Measurements from ENCODE around the gene UBE2H.
A peak's percentile ranks its signal among the peaks of the same experiment; 100 is the strongest.

DNA sequence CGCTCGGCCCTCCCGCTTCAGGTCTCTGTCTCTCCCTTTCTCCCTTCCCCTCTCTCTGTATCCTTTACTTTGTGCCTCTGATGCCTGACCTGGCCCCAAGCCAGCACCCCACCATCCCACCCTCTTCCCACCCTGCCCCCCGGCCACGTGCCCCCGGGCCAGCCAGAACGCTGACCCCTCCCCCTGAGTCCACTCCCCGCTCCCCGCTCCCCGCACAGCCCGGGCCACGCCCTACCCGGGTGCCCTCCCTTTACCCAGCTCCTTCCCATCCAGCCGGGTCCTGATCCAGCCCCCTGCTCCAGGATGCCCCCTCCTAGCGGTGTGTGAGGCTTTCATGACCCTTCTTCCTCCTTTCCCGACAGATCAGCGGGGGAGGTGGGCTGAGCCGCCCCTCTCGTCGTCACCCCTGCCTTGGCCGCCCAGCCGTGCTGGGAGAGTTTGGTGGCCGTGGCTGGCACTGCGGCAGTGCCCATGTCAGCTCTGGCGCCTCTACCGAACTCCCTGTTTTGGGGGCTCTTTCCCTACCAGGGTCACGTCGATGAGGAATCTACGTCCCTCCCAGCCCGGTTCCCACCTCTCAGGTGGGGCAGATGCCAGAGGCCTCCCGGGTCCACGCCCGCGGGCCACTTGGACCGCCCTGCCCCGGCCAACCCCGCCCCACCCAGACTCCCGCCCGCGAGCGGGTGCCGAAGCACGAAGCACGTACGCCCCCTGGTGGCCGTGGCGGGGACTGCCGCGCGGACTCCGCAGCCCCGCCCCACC lies 127.4 kb downstream of the UBE2H start:
- peak; percentile 40 to 100 (median 81) for TF ChIP-seq CTCF (IDR thresholded peaks at IDR 0.05 in 4 of 5, conservative IDR thresholded peaks at IDR 0.05 in 1 of 5)
- TF ChIP-seq POLR2A (IDR thresholded peaks at IDR 0.05), result no peak
